Glomerular endothelial cell (primary cell): Measurements from ENCODE around the gene LRMDA. TPM values are rescaled to one million over a fixed set of nuclear protein-coding genes. Genes with fewer than 3 reads are reported as not detected.

Experiments used
- DNase-seq: peaks from one replicate; pipeline ENCODE4 v3.0.0-alpha.2; 2011; ENCODE audit warnings: low read depth, low spot score; ENCODE audit errors: extremely low read depth
- total RNA-seq: library from RNA; depleted of rRNA; stranded (reverse); fragments of >200 nt; gene quantifications from 2 replicates; pipeline ENCODE4 v1.2.3, GENCODE V29; 2015

Gene LRMDA
- total RNA-seq, 1 donor from 2014 or later: 25.7 TPM

- no peak for DNase-seq
These were observed 998.1 kb downstream of the LRMDA start for GRCh38 chr10:76429368-76430060.

- no peak for DNase-seq
These were observed 998.7 kb downstream of the LRMDA start for GRCh38 chr10:76430061-76430645.

GRCh38 chr10:76432016-76433012, 1000.9 kb downstream of the LRMDA start:
- no peak for DNase-seq

DNA sequence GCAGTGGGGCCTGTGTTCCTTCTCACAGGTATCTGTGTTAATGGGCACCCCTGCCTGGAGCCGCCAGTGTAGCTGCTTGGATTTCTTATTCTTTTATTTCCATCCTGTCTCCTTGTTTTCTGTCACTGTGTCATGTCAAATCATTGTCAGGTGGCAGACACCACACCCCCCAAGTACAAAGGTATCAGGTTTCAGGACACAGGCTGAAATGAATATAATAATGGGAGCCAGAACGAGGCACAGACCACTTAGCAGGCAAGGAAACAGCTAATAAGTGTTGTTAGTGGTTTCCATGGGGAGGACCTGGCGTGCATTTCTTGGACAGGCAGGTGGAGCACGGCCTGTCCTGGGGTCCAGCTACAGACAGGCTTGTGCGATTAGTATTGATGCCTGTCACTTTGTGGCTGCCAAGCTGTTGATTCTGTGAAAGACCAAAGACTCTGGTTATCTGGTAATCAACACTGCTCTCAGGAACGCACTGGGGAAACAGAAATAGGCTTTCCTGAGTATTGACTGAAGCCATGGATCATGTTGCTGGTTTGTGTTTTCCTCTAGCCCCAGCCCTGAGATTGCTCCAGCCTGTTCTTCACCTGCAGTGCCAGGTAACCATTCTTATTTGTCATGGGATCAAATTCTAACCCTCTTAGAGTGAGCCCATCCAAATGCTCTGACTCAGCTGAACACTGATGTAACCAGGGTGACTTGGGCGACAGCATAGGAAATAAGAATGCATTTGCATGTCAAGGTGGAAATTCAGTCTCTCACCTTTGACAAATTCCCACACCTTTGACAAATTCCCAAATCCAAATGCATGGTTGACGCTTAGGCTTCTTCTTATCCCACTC, 1002.0 kb downstream of the LRMDA start:
- DNase-seq: no peak

GRCh38 chr10:76435157-76435556, 1003.7 kb downstream of the LRMDA start:
- no peak for DNase-seq

DNA sequence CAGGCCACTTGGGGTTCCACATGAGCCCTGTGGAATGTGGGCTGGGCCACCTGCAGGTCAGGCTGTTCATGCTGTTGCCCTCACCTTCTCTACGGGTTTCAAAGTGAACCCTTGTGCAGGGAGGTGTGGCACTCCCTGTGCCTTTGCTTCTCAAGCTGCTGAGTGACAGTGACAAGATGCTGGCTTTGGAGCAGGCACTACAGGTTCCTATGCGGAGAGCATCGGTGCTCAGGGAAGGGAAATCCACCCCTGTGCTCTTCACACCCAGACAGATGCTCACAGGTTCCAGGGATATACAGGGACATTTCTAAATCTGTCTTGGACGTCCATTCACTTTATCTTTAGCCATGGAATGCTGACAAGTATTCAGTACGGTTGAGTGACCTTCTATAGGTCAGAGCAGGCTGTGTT, 1005.0 kb downstream of the LRMDA start:
- DNase-seq: no peak

GRCh38 chr10:76436981-76437380, 1005.6 kb downstream of the LRMDA start:
- DNase-seq: no peak

DNA sequence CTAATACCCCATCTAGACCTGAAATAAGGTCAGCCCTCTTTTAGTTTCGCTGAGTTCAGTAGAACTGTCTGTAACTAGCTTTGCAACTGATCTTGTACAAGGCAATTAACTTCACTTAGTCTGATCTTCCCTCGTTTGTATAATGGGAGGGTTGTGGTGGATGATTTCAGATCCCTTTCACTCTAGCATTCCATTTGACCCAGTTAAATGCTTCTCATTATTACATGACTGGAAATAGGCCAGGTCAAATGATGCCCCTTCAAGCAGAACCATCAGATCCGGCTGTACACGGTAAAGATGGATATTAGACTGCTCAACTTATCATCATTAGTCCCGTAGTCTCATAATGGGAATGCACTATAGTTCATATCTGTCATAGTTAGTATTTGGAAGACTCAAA, 1009.0 kb downstream of the LRMDA start:
- DNase-seq: no peak

DNA sequence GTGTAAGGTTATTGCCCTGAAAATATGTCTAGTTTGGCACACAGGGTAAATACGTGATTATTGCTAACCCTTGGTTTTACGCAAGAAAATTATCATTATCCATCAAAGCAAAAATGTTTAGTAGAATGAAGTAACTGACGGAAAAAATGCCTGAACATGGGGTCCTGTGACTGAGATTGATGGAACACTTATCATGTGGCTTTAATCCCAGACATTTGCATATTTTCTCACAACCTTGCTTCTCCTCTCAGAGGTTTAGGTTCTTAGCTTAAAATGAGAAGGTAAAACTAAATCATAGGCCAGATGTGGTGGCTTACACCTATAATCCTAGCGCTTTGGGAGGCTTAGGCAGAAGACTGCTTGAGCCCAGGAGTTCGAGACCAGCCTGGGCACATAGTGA, 1010.7 kb downstream of the LRMDA start:
- DNase-seq: no peak

- DNase-seq: no peak
These were observed 1012.8 kb downstream of the LRMDA start for GRCh38 chr10:76444034-76444800.

- DNase-seq: no peak
These were observed 1016.2 kb downstream of the LRMDA start for GRCh38 chr10:76447578-76447977.

DNA sequence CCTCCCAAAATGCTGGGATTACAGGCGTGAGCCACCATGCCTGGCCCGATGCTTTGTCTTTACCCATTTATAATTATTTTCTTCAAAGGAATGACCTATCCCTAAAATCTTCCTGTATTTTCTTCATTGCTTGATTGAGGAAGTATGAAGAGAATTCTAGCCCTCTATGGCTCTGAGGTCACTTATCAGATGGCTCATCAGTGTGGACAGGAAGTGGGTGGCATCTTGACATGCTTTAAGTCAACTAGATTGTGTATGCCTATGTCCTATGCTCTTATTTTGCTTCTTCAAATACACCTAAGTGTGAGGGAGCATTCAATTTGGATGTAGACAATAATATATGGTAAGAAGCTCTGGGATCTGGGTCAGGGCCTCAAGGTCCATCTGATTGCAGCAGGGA, 1020.5 kb downstream of the LRMDA start:
- DNase-seq: no peak

GRCh38 chr10:76453332-76453731, 1021.9 kb downstream of the LRMDA start:
- no peak for DNase-seq

- DNase-seq: no peak
These were observed 1022.6 kb downstream of the LRMDA start for GRCh38 chr10:76453997-76454396.

DNA sequence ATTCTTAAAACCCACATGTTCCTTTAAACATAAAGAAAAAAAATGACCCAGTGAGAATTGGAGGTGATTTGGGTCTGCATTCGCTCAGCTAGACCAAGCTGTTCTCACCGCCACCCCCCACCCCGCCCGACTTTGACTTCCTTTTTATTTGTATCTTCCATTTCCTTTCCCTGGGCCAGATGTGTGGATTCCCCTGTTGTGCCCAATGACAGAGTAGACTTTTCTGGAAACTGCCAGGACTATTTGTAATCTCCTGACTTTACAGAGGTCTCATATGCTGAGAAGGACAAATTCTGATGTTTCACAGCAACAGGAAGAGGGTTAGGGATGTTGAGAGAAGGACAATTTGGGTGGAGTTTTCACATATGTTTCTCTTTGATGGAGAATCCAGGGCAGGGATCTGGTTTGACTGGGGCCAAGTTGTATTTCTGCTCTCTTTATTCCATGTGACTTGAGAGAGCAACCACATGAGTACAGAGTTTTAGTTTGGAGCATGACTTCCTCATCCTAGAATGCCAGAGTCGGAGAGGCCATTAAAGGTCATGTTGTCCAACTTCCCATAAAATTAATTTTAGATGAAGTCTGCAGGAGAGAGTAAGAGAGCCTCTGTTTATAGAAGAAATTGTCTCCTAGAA, 1023.2 kb downstream of the LRMDA start:
- DNase-seq: no peak

- DNase-seq: no peak
These were observed 1024.8 kb downstream of the LRMDA start for GRCh38 chr10:76456197-76456596.

DNA sequence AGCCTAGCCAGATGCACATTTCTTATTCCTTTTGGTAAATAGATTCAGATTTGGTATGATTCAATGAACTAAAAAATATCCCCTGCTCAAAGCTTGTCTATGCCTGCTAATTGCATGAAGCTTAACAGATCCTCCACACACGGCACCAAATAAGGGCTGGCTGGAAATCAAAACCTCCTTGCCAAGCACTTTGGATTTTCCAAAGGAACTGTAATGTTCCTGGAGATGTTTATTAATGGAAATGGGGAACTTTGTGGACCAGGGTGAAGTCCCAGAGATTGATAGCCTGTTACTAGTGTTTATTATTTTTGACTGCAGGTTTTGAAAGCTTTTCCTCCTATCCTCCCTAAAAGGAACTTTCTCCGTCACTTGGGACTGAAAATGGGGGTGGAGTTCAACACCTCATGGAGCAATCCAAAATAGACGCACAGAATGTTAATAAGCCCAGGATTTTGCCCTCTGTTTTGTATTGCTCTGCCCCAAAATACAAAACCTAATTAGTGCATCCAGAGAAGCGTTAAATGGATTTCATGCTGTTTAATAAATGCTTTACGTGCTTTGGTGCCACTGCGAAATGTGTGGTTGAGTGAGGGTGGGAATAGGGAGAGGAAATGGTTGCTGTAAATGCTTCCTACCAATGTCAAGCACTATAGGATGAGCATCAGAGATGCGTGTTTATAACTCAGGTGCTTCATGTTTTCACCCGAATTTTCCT, 1027.7 kb downstream of the LRMDA start:
- DNase-seq: no peak

- no peak for DNase-seq
These were observed 1029.6 kb downstream of the LRMDA start for GRCh38 chr10:76461024-76461423.

- DNase-seq: no peak
These were observed 1031.7 kb downstream of the LRMDA start for GRCh38 chr10:76463111-76463510.
